T-helper 9 cell (primary cell): ENCODE data around the gene SLCO2B1.

Source experiments
- DNase-seq: peaks from one replicate; pipeline ENCODE4 v3.0.0-alpha.2; 2020

The SLCO2B1 gene

DNA sequence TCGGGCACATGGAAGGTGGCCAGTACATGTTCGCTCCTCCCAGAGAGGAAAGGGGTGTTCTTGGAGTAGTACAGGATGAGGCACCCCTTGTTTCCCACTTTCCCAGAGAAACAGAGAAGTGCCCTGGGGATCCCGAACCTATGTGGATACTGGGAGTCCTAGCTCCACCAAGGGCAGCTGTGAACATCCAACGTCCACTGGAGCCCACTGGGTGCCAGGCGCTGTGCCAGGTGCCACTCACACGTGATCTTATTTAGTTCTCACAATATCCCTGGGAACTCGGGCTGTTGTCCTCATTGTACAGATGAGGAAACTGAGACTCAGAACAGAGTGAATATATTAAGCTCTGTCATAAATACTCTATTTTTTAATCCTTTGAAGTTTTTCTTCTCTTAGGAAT is 12.0 kb downstream of the SLCO2B1 start:
- no peak for DNase-seq

GRCh38 chr11:75163921-75164849 is 13.3 kb downstream of the SLCO2B1 start:
- no peak for DNase-seq

DNA sequence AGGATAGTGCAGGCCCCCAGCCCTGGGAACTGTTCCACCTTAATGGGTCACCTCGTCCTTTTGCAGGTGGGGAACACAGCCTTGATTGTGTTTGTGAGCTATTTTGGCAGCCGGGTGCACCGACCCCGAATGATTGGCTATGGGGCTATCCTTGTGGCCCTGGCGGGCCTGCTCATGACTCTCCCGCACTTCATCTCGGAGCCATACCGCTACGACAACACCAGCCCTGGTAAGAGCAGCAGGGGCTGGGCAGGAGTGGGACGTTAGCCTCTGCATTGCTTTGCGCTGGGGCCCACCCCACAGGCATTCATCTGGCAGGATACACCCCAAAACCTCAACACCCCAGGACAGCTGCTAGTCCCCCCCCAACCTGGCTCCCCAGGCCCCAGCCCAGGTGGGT is 14.8 kb downstream of the SLCO2B1 start:
- DNase-seq: no peak

- no peak for DNase-seq
These were observed 15.9 kb downstream of the SLCO2B1 start for GRCh38 chr11:75166791-75167190.

DNA sequence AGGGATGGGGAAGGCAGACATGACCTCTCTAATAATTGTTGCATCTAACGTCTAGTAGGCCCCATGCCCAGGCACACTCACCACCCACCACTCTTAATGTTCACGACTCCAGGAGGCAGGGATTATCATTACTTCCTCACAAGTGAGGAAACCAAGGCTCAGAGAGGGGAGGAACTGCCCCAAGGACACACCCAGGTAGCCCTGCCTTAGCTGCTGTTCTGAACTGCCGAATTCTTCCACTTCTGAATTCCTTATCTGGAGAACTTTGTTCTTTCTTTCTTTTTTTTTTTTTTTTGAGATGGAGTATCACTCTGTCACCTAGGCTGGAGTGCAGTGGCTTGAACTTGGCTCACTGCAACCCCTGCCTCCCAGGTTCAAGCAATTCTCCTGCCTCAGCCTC is 16.7 kb downstream of the SLCO2B1 start:
- DNase-seq: no peak

DNA sequence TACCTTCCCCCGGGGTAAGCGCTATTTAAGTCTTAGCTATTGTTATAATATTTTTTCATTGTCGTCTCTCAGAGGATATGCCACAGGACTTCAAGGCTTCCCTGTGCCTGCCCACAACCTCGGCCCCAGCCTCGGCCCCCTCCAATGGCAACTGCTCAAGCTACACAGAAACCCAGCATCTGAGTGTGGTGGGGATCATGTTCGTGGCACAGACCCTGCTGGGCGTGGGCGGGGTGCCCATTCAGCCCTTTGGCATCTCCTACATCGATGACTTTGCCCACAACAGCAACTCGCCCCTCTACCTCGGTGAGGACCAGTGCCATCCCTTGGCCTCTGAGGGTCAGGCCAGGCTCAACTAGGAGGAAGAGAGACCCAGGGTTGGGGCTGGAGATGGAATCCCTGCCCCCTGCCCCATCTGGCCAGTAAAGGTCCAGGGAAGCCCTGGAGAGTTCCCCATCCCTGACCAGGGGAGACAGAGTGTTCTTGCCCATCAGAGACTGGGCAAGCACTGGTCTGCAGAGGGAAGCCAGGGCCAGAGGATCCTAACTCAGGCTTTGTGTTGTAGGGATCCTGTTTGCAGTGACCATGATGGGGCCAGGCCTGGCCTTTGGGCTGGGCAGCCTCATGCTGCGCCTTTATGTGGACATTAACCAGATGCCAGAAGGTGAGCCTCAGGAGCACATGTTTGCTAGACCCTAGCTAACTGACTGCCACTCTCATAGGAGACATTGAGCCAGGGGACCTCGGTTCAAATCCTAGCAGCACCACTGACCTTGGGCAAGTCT is 18.4 kb downstream of the SLCO2B1 start:
- no peak for DNase-seq

DNA sequence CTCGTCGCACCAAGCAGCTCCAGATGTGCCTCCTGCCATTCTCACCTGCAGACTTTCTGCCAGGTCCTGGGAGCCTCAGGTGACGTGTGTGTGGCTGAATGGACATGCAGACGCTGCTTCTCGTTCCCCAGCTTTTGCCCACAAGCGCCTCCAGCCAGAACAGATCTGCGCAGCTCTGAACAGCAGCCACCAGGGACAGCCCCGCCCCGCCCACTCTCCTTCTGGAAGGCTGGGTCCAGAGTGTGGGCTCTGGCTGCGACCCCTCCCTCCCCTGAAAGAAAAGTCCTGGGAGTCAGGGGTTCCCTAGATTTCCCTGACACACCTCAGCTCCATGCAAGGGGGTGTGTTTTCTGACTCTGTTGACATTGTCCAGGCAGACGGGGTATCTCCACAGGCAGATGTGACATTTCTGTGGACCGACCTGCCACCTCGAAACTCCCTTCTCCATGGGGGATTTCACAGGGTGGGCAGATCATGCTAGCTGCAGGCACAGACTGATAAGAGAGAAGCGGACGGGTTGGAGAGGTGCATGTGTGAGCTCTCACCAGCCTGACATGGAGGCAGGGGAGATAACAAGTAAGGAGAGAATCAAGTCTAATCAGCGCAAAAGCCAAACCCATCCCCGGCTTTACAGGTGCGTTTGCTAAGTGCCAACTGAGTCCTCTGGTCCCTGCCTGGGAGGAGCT is 19.8 kb downstream of the SLCO2B1 start:
- DNase-seq: no peak

- no peak for DNase-seq
These were observed 22.4 kb downstream of the SLCO2B1 start for GRCh38 chr11:75173336-75173735.

GRCh38 chr11:75174781-75175370 is 24.0 kb downstream of the SLCO2B1 start:
- DNase-seq: no peak

- no peak for DNase-seq
These were observed 31.8 kb downstream of the SLCO2B1 start for GRCh38 chr11:75182664-75183063.

DNA sequence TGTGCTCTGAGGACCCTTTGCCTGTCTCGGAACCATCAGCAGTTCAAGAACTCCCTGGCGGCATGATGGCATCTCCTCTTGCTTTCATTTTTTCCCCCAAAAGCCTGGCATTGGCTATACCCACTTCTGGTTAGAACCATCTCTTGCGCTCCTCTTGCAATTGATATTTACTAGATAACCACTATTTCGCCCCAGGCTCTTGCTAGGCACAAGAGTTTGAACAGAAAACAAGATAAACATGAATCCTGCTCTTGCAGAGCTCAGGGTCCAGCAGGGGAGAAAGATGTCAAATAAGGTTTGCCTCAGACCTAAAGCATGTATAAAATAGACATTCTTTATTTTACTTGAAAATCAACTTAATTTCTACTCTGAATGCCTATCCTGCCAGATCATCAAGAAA is 33.1 kb downstream of the SLCO2B1 start:
- no peak for DNase-seq

DNA sequence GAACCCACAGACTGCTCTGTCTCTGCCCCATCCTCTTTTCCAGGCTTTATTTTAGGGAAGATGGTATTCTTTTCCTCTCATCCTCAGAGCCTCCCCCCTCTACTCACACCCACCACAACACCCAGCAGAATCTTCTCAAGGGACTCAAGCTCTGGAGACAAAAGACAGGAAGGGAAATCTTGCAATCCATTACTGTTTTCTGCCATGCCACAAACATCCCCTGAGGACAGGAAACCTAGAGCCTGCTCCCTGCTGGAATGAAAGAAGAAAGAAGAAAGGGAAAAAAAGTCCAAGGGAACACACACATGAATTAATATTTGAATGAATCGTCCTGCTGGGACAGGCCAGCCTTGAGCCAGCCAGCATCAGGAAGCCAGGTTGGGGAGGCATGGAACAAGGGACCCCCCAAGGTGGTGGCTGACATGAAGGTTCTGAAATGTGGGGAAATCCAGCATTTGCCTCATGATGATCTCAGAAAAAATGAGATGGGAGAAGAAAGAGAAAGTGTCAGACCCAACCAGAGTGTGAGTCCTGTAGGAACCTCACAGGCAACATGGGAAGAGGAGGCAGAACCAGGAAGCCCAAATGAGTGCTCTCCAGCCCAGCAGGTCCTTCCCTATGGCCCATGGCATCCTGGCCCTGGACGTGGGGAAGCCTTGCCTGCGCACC is 34.0 kb downstream of the SLCO2B1 start:
- DNase-seq: no peak

DNA sequence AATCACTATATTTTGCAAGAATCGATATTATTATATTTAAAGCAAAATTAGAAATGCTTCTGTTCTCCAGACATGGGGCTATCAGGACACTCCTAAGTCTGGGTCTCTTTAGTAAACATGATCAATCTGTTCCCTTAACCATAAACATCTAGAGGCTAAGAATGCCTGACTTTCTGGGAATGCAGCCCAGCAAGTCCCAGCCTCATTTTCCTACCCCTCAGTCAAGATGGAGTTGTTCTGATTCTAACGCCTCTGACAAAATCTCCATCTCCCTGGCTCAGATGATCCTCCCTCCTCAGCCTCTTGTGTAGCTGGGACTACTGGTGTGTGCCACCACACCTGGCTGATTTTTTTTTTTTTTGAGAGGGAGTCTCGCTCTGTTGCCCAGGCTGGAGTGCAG is 35.0 kb downstream of the SLCO2B1 start:
- DNase-seq: no peak

- no peak for DNase-seq
These were observed 36.1 kb downstream of the SLCO2B1 start for GRCh38 chr11:75186999-75187398.

- DNase-seq: no peak
These were observed 37.8 kb downstream of the SLCO2B1 start for GRCh38 chr11:75188671-75189070.

GRCh38 chr11:75189108-75189507 is 38.2 kb downstream of the SLCO2B1 start:
- no peak for DNase-seq

DNA sequence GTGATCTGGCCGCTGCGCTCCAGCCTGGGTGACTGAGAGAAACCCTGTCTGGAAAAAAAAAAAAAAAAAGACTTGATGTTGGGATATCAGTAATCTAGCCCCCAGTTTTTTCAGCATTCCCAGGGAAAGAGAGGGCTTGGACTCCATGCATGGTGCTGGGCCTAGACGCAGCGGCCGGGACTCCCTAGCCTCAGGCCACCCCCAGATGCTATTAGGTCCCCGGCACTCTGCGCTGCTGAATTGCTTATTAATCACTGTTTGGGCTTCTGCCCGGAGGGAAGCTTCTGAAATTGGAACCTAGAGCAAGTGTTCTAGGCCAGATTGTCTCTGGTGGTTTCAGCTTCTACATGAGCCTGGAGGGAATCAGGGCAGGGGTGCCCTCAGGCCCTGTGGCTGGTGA is 39.0 kb downstream of the SLCO2B1 start:
- DNase-seq: no peak

GRCh38 chr11:75190652-75191329 is 39.9 kb downstream of the SLCO2B1 start:
- DNase-seq: no peak

DNA sequence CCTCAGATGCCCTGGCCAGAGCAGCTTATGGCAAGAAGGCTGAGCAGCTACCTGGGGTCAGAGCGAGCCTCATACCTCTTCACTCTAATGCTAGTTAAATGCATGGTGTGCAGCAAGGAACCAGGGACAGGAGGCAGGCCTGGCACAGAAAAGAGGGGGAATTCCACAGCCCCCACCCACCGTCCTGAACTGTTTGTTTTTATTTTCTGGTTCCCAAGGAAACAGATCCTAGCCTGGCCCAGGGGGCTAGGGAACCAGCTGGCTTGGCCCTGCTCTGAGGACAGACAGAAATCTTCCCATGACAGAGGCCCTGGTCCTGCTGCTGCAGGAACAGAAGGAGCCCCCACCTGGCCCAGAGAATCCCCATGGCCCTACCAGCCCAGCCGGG is 40.4 kb downstream of the SLCO2B1 start:
- DNase-seq: no peak

DNA sequence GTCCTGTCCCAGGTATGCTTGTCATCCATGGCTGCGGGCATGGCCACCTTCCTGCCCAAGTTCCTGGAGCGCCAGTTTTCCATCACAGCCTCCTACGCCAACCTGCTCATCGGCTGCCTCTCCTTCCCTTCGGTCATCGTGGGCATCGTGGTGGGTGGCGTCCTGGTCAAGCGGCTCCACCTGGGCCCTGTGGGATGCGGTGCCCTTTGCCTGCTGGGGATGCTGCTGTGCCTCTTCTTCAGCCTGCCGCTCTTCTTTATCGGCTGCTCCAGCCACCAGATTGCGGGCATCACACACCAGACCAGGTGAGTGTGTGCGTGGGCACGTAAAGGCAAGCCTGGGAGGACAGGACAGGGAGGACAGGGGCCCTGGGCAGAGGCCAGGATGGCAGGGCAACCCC is 42.4 kb downstream of the SLCO2B1 start:
- DNase-seq: no peak

DNA sequence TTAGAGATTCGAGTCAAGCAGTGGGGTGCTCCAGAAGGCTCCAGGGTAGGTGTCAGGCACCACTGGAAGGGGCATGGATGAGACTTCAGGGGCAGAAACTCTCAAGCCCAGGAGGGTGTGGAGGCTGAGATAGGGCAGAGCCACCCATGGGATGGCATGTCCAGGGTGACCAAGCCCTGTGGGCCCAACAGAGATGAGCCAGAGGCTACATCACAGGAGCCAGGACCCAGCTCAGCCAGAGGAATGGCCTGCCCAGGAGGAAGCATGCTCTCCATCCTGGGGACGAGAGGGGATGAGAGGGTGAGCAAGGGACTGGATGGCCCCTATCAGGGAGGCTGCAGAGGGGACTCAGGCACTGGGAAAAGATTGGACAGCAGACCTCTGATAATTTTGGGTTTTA is 42.8 kb downstream of the SLCO2B1 start:
- DNase-seq: no peak

GRCh38 chr11:75194147-75194546 is 43.2 kb downstream of the SLCO2B1 start:
- DNase-seq: no peak
